GM20431 (cell line): ENCODE data around the gene SPRED2.

ENCODE experiments used
- in situ Hi-C: fragments of 300-500 bp; cut with MseI, MboI; formaldehyde crosslinking; loops from one replicate; pipeline ENCODE4 v1.15.0; 2020; ENCODE audit warnings: low sequenced_read_pairs; ENCODE audit not compliant: unreplicated experiment

Gene SPRED2

DNA sequence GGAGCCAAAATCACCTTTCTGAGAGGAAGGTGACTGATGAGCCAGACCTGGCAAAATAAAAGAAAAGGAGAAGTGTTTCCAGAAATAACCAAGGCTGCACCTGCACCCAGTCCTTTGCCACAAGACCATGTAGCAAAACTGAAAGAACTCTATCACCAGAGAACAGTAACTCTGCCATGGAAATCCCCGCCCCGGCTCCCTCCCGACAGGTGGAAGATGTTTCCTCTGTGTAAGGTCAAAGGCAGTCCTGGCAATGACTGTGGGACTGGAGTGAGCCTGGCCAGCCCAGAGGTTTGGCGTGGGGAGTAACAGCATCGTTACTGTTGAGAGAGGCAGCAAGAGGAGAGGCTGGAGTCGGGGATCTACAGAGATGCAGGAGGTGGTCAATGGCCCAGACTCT is 42.3 kb downstream of the SPRED2 start:
- in situ Hi-C loops: no loop called here

GRCh38 chr2:65389476-65389875 is 42.9 kb downstream of the SPRED2 start:
- in situ Hi-C loops: no loop called here

DNA sequence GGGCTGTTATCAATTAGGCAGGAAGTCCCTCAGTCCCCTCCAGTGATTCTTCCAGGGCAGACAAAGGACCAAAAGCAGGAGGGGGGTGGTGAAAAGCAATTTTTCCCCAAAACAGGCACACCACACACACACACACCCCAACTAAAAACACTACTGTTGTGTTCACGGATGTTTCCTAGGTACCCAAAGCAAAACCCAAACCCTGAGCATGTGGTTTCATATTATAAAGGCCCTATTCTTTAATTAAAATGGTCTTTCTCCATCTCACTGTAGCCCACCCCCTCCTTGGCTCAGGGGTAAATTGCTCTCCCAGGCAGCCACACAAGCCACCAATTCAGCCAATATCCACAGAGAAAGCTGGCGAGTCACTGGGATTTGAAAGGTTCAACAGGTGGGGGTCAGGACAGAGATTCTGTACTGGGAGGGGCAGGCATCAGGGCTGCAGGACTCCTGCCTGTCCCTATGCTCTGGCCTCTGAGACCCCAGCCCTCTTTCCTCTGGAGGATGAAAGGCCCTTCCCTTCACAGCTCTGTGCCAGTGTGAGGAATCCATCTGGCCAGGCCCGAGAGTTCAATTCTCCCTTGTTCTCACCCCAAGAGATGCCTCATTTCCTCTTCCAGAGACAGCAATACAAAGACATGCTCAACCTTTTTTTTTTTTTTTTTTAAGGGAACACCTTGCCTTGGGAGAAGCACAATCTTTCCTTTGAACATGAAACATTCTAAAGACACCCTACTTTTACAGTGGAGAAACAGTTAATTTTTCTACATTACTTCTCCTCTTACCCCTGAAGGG is 43.6 kb downstream of the SPRED2 start:
- in situ Hi-C loops: no loop called here

DNA sequence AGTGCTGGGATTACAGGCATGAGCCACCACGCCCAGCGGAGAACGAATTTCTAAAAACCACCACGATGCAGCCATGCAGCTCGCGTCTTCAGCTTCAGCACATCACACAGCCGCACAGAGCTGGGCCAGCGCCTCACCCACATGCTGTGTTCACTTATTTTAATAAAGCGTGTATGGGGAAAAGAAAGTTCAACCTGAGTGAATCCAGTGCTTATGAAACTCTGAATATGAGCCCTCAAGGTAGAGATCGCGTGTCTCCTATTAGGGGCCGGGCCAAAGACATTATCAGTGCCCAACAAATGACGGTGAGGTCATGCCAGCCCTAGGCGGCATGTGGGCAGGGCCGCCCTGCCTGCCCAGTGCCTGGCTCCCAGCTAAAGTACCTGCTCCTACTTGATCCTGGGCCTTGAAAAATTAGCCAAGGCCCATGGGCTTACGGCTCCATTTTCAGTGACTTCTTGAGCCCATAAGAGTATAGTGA is 44.3 kb downstream of the SPRED2 start:
- in situ Hi-C loops: no loop called here

GRCh38 chr2:65386989-65387388 is 45.4 kb downstream of the SPRED2 start:
- in situ Hi-C loops: no loop called here

DNA sequence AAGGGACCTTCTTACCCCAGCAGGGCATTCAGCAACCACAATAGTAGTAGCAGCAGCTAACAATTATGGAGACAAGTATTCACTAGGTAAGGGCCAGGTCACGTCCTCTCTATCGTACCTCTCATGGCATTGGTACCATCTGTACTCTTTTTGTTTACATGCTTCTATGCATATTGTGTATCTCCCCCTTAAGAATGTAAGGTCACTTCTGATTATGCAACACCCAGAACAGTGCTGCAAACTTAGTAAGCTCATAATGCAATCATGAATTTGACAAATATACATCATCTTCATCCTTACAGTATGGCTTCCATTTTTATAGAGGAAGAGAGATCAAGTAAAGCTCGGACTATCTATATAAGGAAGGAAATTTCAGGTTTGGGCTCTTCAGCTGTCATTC is 46.1 kb downstream of the SPRED2 start:
- in situ Hi-C loops: no loop called here

GRCh38 chr2:65383541-65384488 is 48.6 kb downstream of the SPRED2 start:
- in situ Hi-C loops: no loop called here

GRCh38 chr2:65382776-65383357 is 49.5 kb downstream of the SPRED2 start:
- in situ Hi-C loops: no loop called here

- in situ Hi-C loops: no loop called here
These were observed 50.1 kb downstream of the SPRED2 start for GRCh38 chr2:65382323-65382722.

DNA sequence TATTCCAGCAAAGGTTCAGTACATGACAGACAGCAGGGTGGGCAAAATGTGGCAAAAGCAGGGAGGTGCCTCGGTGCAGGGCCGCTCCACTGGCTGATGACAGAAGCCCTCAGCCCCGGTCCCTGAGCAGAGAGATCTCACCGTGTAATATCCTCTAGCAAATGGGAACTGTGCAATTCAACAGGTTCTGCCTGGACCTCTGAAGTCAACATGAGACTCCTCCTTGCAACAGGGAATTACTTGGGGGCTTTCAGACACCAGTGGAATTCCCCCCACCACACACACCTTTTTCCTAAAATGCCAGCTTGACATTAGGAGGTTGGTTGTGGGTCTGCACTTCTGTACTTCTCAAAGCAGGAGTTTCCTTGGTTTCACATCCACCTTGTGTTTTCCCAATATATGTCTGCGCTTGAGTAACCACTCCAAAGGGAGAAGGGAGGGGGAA is 50.8 kb downstream of the SPRED2 start:
- in situ Hi-C loops: no loop called here

DNA sequence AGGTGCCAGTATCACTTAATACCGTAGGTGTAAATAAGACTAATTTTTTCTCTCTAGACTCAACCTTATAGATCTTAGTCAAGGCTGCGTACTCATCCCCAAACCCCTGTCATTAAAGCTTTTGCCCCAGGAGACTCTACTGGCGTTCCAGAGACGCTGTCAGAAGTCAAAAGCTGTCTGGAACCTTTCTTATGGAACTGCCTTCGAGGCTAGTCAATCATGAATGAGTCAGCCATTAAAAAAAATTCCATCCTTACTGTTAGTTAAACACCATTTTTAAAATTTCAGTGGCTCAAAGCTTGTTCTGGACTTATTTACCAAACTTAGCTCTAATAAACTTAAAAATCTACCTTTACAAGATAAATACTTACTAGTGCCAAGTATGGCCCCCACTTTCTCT is 52.1 kb downstream of the SPRED2 start:
- in situ Hi-C loops: no loop called here

- in situ Hi-C loops: no loop called here
These were observed 52.7 kb downstream of the SPRED2 start for GRCh38 chr2:65379721-65380171.

DNA sequence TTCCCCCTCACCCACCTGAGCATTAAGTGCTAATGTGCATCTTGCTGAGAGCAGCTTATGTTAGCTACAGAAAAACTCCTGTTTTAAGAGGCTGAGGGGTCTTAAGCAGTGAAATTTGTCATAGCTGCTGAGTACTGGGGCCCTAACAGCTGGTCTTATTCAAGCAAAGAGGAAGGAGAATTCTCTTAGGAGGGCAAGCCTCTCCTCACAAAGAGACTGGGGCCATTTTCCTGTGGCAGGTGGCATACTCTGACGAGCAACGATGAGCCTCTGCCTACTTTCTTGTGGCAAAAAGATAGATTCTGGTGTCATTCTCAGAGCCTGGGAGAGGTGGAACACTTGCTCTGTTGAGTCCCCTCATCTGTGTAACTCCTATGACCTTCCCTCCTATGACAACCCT is 53.2 kb downstream of the SPRED2 start:
- in situ Hi-C loops: no loop called here

GRCh38 chr2:65378290-65378689 is 54.1 kb downstream of the SPRED2 start:
- in situ Hi-C loops: no loop called here

DNA sequence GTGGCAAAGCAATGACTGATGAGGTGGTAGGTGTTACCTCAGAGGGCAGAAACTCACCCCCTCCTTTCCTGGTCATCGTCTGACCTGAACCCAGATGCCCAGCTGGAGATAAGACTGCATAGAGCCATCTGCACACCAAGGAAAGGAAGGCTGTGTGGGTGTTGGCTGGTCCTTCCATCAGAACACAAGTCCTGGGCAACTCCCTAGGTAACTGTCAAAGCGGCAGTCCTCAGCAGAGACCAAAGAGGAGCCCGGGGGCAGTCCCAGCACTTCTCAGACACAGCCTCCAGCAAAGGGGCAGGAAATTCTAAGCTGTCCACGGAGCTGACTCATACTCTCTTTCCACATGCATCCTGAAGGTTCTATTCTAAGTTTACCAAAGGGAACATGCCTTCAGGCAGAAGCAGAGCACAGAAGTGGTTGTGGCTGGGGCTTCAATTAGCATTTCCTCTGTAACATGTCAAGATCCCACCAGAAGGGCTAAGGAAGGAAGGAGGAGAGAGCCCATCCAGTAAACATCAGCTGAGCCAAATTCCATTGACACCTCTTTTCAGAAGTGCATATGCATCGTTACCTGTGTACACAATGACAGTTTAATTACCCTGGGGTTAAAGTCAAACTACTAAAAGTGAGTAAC is 54.7 kb downstream of the SPRED2 start:
- in situ Hi-C loops: no loop called here

DNA sequence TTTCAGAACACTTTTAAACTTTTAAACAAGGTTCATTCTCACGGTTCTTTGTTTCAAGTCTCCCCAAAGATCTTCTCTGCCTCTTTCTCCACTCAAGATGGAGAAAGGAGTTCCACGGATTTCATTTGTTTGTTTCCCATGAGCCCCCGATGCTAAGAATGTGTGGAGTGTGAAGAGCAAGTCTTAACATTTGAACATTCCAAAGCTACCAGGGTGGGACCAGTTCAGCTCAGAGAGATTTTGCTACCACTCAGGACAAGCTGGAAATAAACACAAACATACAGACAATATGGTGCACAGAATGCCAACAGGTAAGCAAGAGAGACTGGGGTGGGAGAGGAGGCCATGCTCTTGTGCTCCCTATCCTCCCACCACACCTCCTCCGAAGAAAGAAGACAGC is 56.7 kb downstream of the SPRED2 start:
- in situ Hi-C loops: no loop called here

- in situ Hi-C loops: no loop called here
These were observed 57.4 kb downstream of the SPRED2 start for GRCh38 chr2:65374999-65375398.

GRCh38 chr2:65374575-65374974 is 57.8 kb downstream of the SPRED2 start:
- in situ Hi-C loops: no loop called here

DNA sequence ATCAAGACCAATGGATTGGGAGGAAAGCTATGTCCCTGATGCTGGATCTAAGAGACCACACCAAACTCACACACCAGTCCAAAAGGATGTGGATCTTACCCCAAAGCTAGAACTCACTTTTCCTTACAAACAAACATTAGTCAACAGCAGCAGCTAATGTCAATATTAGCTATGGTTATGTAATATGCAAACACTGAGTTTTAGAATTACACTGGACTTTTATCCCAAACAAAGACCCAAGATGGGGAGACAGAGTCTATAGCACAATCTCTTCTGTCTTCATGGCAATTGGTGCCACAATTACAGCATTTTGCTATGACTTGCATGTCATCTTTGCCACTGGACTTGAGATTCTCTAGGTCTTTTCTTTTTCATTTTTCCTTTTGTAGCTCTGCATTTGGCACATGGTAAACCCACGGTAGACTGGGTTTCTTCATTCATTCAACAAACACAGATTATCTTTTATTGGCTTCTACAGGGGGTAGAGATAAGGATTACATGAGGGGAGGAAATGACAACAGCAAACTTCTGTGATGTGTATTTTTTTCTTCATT is 59.0 kb downstream of the SPRED2 start:
- in situ Hi-C loops: no loop called here

- in situ Hi-C loops: no loop called here
These were observed 59.8 kb downstream of the SPRED2 start for GRCh38 chr2:65372619-65373018.
